Measurements from ENCODE around the gene BOK.
A peak's percentile ranks its signal among the peaks of the same experiment; 100 is the strongest.

Gene BOK

GRCh38 chr2:241558532-241559322 is at the start of gene BOK:
TSS of gene BOK (plus strand) at chr2:241558745. CDS start at chr2:241559484, 739 bp downstream.
- peak; percentile 85 for DNase-seq (ENCODE audit: low spot score)
- no peak for TF ChIP-seq CTCF (IDR thresholded peaks at IDR 0.05)
- peak within 1 kb of the TSS; percentile 0 to 74 for H3K27ac ChIP-seq
- H3K4me3 ChIP-seq: peak within 1 kb of the TSS; percentile 82

- DNase-seq (ENCODE audit: low spot score): no peak
- peak overlapping the region; percentile 90 for H3K4me3 ChIP-seq
- no peak for TF ChIP-seq CTCF (IDR thresholded peaks at IDR 0.05)
- H3K27ac ChIP-seq: peak overlapping the region; percentile 73 to 91
These were observed 49.3 kb upstream of the BOK start for GRCh38 chr2:241509155-241509784.

- no peak for DNase-seq (ENCODE audit: low spot score)
- H3K4me3 ChIP-seq: no peak overlapping the region
- H3K27ac ChIP-seq: no peak overlapping the region
- TF ChIP-seq CTCF (IDR thresholded peaks at IDR 0.05): no peak
These were observed 47.3 kb upstream of the BOK start for GRCh38 chr2:241511091-241511741.

GRCh38 chr2:241514553-241514952 is 44.0 kb upstream of the BOK start:
- no peak for TF ChIP-seq CTCF (IDR thresholded peaks at IDR 0.05)
- DNase-seq (ENCODE audit: low spot score): no peak
- Histone ChIP-seq H3K4me3 (no peak overlapping the region), H3K27ac (no peak overlapping the region)

GRCh38 chr2:241514986-241515737 is 43.4 kb upstream of the BOK start:
- Histone ChIP-seq H3K27ac (no peak overlapping the region), H3K4me3 (no peak overlapping the region)
- no peak for DNase-seq (ENCODE audit: low spot score)
- TF ChIP-seq CTCF (IDR thresholded peaks at IDR 0.05): no peak

GRCh38 chr2:241516520-241516965 is 42.0 kb upstream of the BOK start:
- TF ChIP-seq CTCF (IDR thresholded peaks at IDR 0.05): no peak
- no peak for DNase-seq (ENCODE audit: low spot score)
- Histone ChIP-seq H3K4me3 (no peak overlapping the region), H3K27ac (no peak overlapping the region)

All from coronary artery (tissue), 2 donors.